HG03066 (cell line): Measurements from ENCODE around the gene GLB1L3.

Source experiments
- ATAC-seq: cut with Tn5 transposase; IDR thresholded peaks from one replicate; pipeline ENCODE4 v1.9.1; 2021; ENCODE audit warnings: low read depth; ENCODE audit not compliant: unreplicated experiment

GLB1L3 gene

GRCh38 chr11:134275534-134276395 lies at the start of gene GLB1L3:
Gene GLB1L3 (plus strand): TSS chr11:134276379. CDS start chr11:134276741, 362 bp downstream.
- ATAC-seq = peak; percentile 68

GRCh38 chr11:134226806-134227325 lies 49.3 kb upstream of the GLB1L3 start:
- no peak for ATAC-seq

- ATAC-seq = peak; percentile 54
Measured at GRCh38 chr11:134228625-134229024, 47.6 kb upstream of the GLB1L3 start.

- ATAC-seq = no peak
Measured at GRCh38 chr11:134229126-134229790, 46.9 kb upstream of the GLB1L3 start.

GRCh38 chr11:134230339-134230738 lies 45.8 kb upstream of the GLB1L3 start:
- ATAC-seq = no peak

GRCh38 chr11:134231958-134232659 lies 44.1 kb upstream of the GLB1L3 start:
- no peak for ATAC-seq

- ATAC-seq = no peak
Measured at GRCh38 chr11:134233729-134234179, 42.4 kb upstream of the GLB1L3 start.

- no peak for ATAC-seq
Measured at GRCh38 chr11:134235399-134235798, 40.8 kb upstream of the GLB1L3 start.

- no peak for ATAC-seq
Measured at GRCh38 chr11:134236834-134237556, 39.2 kb upstream of the GLB1L3 start.

GRCh38 chr11:134237557-134237922 lies 38.6 kb upstream of the GLB1L3 start:
- ATAC-seq = no peak

- no peak for ATAC-seq
Measured at GRCh38 chr11:134238956-134239355, 37.2 kb upstream of the GLB1L3 start.

- no peak for ATAC-seq
Measured at GRCh38 chr11:134240592-134240991, 35.6 kb upstream of the GLB1L3 start.

GRCh38 chr11:134242376-134242775 lies 33.8 kb upstream of the GLB1L3 start:
- ATAC-seq = no peak

- no peak for ATAC-seq
Measured at GRCh38 chr11:134243913-134244312, 32.3 kb upstream of the GLB1L3 start.

GRCh38 chr11:134244593-134244992 lies 31.6 kb upstream of the GLB1L3 start:
- peak; percentile 87 for ATAC-seq

GRCh38 chr11:134245434-134245833 lies 30.7 kb upstream of the GLB1L3 start:
- no peak for ATAC-seq

- ATAC-seq = no peak
Measured at GRCh38 chr11:134246100-134246499, 30.1 kb upstream of the GLB1L3 start.

- no peak for ATAC-seq
Measured at GRCh38 chr11:134246678-134247077, 29.5 kb upstream of the GLB1L3 start.

- no peak for ATAC-seq
Measured at GRCh38 chr11:134248910-134249480, 27.2 kb upstream of the GLB1L3 start.

- no peak for ATAC-seq
Measured at GRCh38 chr11:134250246-134250645, 25.9 kb upstream of the GLB1L3 start.
